ENCODE measurements around the gene SEL1L2. TPM values are rescaled to one million over a fixed set of nuclear protein-coding genes. Genes with fewer than 3 reads are reported as not detected.

The SEL1L2 gene
- total RNA-seq = not detected in 2 replicates

DNA sequence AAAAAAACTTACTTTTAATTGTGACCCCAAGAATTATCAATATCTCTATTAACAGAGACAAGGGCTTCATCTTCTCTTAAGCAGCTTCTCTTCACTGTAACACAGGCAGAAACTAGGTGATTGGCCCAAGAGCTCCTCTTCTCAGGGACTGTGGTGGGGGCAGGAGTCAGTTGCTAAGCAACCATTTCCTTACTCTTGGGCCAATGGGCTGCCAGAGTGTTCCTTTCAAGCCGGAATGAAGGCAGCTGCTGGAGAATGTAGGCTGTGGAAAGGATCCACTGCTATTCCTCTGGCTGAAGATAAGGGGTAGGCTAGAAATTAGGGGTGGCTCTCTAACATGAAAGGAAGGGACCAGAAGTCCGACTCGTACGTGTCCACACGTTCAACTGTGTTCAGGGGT lies at the start of gene SEL1L2:
Gene SEL1L2 (minus strand): TSS at position 150 of the 400 bp plus-strand sequence. CDS start 80 bp downstream, at position 70.

DNA sequence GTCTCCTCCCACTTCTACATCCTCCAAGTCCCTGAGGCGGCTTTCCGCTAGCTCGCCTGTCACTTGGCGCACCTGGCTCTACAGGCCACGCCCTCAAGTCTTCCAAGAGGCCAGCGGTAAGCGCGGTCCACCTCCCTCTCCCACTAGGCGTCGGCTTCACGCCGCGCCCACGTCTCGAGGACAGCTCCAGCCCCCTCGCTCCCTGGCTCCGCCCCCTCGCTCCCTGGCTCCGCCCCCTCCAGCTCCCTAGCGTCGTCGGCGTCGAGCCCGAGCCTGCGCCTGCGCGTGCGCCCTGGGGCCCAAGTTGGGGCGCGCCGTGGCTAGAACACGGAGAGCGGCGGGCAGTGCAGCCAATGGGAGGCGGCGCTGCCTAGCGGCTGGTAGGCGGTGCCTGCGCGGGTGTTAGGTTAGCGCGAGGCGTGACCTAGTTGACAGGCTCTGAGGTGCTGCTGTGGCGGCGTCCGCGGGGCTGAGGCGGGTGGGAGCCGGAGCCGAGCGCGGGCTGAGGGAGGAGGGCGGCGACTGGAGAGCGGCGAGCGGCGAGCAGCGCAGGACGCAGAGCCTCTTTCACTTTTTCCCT lies 4.8 kb upstream of the SEL1L2 start, which contains the start of gene MACROD2:
Gene MACROD2 (plus strand): TSS at position 431 of the 580 bp plus-strand sequence.

Small RNA genes within 50 kb of the gene (small RNA-seq; reads per million reads assigned to genes)
- gene RNU6-278P (not detected), gene RPS3P1 (0.28 reads per million)

Other genes with a start within 250 kb of the SEL1L2 start
- 19.7 and 22.7 TPM in 2 replicates for gene ESF1, start 205.7 kb downstream of the SEL1L2 start, total RNA-seq
- 23.5 and 24.5 TPM in 2 replicates for gene NDUFAF5, start 205.6 kb downstream of the SEL1L2 start, total RNA-seq
- gene MACROD2, start 4.9 kb upstream of the SEL1L2 start, total RNA-seq = 0.66 and 1.0 TPM in 2 replicates